HuH-7 (cell line): ENCODE results near the gene EPS8L3.
"Not testable (repeated sequence)": the region's sequence is repeated elsewhere in the genome, so short reads cannot be mapped to it uniquely, and the experiment has no call there.

Source experiments
- DNase-seq: peaks from one replicate; pipeline ENCODE4 v3.0.0; 2011; ENCODE audit warnings: low spot score

The EPS8L3 gene

GRCh38 chr1:109777436-109777835 is 13.7 kb upstream of the EPS8L3 start:
- DNase-seq, result no peak

GRCh38 chr1:109776911-109777310 is 13.2 kb upstream of the EPS8L3 start:
- peak; percentile 89 for DNase-seq

GRCh38 chr1:109776206-109776835 is 12.6 kb upstream of the EPS8L3 start:
- no peak for DNase-seq

- no peak for DNase-seq
Observed at GRCh38 chr1:109775398-109775797, 11.7 kb upstream of the EPS8L3 start.

GRCh38 chr1:109773900-109774485 is 10.3 kb upstream of the EPS8L3 start:
- DNase-seq, result no peak

- DNase-seq, result peak; percentile 84
Observed at GRCh38 chr1:109773203-109773899, 9.6 kb upstream of the EPS8L3 start.

GRCh38 chr1:109772658-109773202 is 9.0 kb upstream of the EPS8L3 start:
- DNase-seq, result no peak

GRCh38 chr1:109771712-109772657 is 8.3 kb upstream of the EPS8L3 start:
- no peak for DNase-seq

- no peak for DNase-seq
Observed at GRCh38 chr1:109770331-109771095, 6.8 kb upstream of the EPS8L3 start.

GRCh38 chr1:109769330-109770078 is 5.8 kb upstream of the EPS8L3 start:
- DNase-seq, result no peak

- no peak for DNase-seq
Observed at GRCh38 chr1:109768820-109769219, 5.1 kb upstream of the EPS8L3 start.

GRCh38 chr1:109768335-109768650 is 4.6 kb upstream of the EPS8L3 start:
- DNase-seq, result no peak

GRCh38 chr1:109767637-109768334 is 4.1 kb upstream of the EPS8L3 start:
- no peak for DNase-seq

- not testable (repeated sequence) for DNase-seq
Observed at GRCh38 chr1:109766991-109767636, 3.4 kb upstream of the EPS8L3 start.

- no peak for DNase-seq
Observed at GRCh38 chr1:109765896-109766615, 2.3 kb upstream of the EPS8L3 start.

GRCh38 chr1:109765483-109765815 is 1.7 kb upstream of the EPS8L3 start:
- no peak for DNase-seq

GRCh38 chr1:109764561-109765482 is 1.1 kb upstream of the EPS8L3 start:
- DNase-seq, result no peak
